ENCODE data around the gene ZNF285. TPM values are rescaled to one million over a fixed set of nuclear protein-coding genes. Genes with fewer than 3 reads are reported as not detected.
"Not testable (repeated sequence)": the region's sequence is repeated elsewhere in the genome, so short reads cannot be mapped to it uniquely, and the experiment has no call there.

ZNF285 gene
- total RNA-seq, 1 donor from 2014 or later, result not detected

- Mint-ChIP-seq H3K27ac (no peak overlapping the region), H3K36me3 (ENCODE audit: low read depth) (no peaks in the 10 kb centered on the region), H3K4me1 (ENCODE audit: low read depth) (no peaks in the 10 kb centered on the region), H3K4me3 (no peak overlapping the region), H3K9me3 (peaks cover 54% of the 10 kb centered on the region), H3K27me3 (ENCODE audit: insufficient read depth) (no peaks in the 10 kb centered on the region)
- no peak for DNase-seq (ENCODE audit: low spot score)
- intact Hi-C loops (cut with micrococcal nuclease), result no loop called here
Measured at GRCh38 chr19:44345959-44346358, 55.4 kb downstream of the ZNF285 start.

- Mint-ChIP-seq H3K4me3 (no peak overlapping the region), H3K9me3 (peaks cover 45% of the 10 kb centered on the region), H3K36me3 (ENCODE audit: low read depth) (no peaks in the 10 kb centered on the region), H3K4me1 (ENCODE audit: low read depth) (no peaks in the 10 kb centered on the region), H3K27ac (no peak overlapping the region), H3K27me3 (ENCODE audit: insufficient read depth) (no peaks in the 10 kb centered on the region)
- intact Hi-C loops (cut with micrococcal nuclease), result no loop called here
- DNase-seq (ENCODE audit: low spot score), result no peak
Measured at GRCh38 chr19:44344255-44344654, 57.2 kb downstream of the ZNF285 start.

DNA sequence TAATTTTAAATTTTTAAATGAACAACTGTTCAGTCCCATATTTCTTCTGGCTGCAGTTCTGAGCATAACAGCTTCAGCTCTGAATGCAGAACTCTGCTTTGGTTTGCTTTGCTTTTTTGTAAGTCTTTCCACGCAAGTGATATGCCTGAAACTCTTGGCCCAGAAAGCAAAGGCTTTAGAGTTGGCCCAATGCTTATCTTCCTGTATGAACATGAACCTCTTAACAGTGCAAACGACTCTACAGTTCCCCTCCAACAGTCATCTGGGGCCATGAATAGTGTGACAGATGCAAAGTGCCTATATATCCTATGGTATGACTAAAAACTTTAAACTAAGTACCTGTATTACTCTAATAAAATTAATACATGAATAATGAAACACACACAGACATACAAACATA is 59.6 kb downstream of the ZNF285 start:
- H3K9me3 Mint-ChIP-seq, result peaks cover 42% of the 10 kb centered on the region
- no peaks in the 10 kb centered on the region for H3K4me1 Mint-ChIP-seq (ENCODE audit: low read depth)
- H3K27me3 Mint-ChIP-seq (ENCODE audit: insufficient read depth), result no peaks in the 10 kb centered on the region
- no peak overlapping the region for H3K4me3 Mint-ChIP-seq
- no peak for DNase-seq (ENCODE audit: low spot score)
- intact Hi-C loops (cut with micrococcal nuclease), result no loop called here
- H3K27ac Mint-ChIP-seq, result no peak overlapping the region
- H3K36me3 Mint-ChIP-seq (ENCODE audit: low read depth), result no peaks in the 10 kb centered on the region

DNA sequence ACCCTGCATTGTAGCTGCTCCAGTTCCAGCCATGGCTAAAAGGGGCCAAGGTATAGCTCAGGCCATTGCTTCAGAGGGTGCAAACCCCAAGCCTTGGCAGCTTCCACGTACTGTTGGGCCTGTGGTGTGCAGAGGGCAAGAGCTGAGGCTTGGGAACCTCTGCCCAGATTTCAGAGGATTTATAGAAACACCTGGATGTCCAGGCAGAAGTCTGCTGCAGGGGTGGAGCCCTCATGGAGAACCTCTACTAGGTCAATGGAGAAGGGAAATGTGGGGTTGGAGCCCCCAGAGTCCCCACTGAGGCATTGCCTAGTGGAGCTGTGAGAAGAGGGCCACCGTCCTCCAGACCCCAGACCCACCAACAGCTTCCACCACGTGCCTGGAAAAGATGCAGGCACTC is 66.8 kb downstream of the ZNF285 start:
- H3K9me3 Mint-ChIP-seq, result peaks cover 69% of the 10 kb centered on the region
- H3K27me3 Mint-ChIP-seq (ENCODE audit: insufficient read depth); H3K27ac Mint-ChIP-seq; H3K4me3 Mint-ChIP-seq; H3K36me3 Mint-ChIP-seq (ENCODE audit: low read depth); H3K4me1 Mint-ChIP-seq (ENCODE audit: low read depth); intact Hi-C loops (cut with micrococcal nuclease); DNase-seq (ENCODE audit: low spot score): not testable (repeated sequence)

Other genes starting within 250 kb of the ZNF285 start
- gene ZNF226, start 236.5 kb downstream of the ZNF285 start, total RNA-seq, result 10.5 and 11.6 TPM in 2 replicates
- gene ZNF227, start 189.1 kb downstream of the ZNF285 start, total RNA-seq, result 21.7 and 22.6 TPM in 2 replicates
- gene ZNF233, start 141.7 kb downstream of the ZNF285 start, total RNA-seq, result 0.26 TPM in 1 of 2 replicates, not detected in the other
- gene ZNF235, start 96.6 kb downstream of the ZNF285 start, total RNA-seq, result 3.8 and 4.7 TPM in 2 replicates
- not detected in 2 replicates for gene ZNF112, start 44.9 kb downstream of the ZNF285 start, total RNA-seq
- gene ZNF229, start 46.9 kb upstream of the ZNF285 start, total RNA-seq, result 0.08 TPM in 1 of 2 replicates, not detected in the other
- gene ZNF180, start 98.9 kb upstream of the ZNF285 start, total RNA-seq, result 8.8 and 10.1 TPM in 2 replicates
- not detected in 2 replicates for gene CEACAM20, start 128.1 kb upstream of the ZNF285 start, total RNA-seq
- not detected in 2 replicates for gene IGSF23, start 212.0 kb upstream of the ZNF285 start, total RNA-seq
- gene PVR, start 242.3 kb upstream of the ZNF285 start, total RNA-seq, result 19.3 and 20.6 TPM in 2 replicates

All from activated T-helper 1 cell treated with anti-CD3 and anti-CD28 coated beads, Interleukin-12 subunit alpha, Interleukin-12 subunit beta, Interleukin-2, Interleukin-4 antibody, amounts not matched to agents 30 ng/mL and 10 ng/mL and 1 ng/mL, durations not matched to agents 14 hours and 24 hours and 36 hours (primary cell).